ENCODE results near the gene MVP. TPM values are rescaled to one million over a fixed set of nuclear protein-coding genes. Genes with fewer than 3 reads are reported as not detected.

Gene MVP
- total and polyA plus RNA-seq, 12 donors = 73.9 to 492 (median 336) TPM

DNA sequence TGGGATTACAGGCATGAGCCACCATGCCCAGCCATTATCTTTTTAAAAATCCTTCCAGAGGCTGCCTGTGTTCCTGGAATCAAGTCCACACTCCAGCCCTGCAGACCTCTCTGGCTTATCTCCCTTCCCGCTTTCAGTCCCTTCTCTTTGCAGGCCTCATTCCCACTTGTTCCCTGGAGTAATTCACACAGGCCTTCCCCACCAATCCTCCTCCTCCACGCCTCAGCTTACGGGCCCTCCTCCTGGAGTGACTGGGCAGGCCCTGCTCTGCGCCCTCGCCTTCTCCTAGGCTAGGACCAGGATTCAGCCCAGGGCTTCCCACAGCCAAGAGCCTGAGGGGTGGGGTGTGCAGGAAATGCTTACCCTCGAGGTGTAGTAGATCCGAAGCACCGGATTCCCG is 40.0 kb downstream of the MVP start:
- no peak for DNase-seq
- intact Hi-C loops (cut with DNase I) = no loop called here
- Histone ChIP-seq H3K9me3 (replicated peaks in 1 of 3) (no peaks in the 10 kb centered on the region), H3K36me3 (replicated peaks in 1 of 2) (peaks cover 0 to 31% of the 10 kb centered on the region in 2 donors), H3K4me3 (no peak overlapping the region), H3K27ac (no peak overlapping the region), H3K27me3 (no peaks in the 10 kb centered on the region), H3K4me1 (replicated peaks in 1 of 2) (peaks cover 20 to 24% of the 10 kb centered on the region in 2 donors)
- WGBS, 4 donors = 84 to 91% (median 87%) methylated on average over 7 to 9 of the region's 9 CpGs
- TF ChIP-seq POLR2A (IDR thresholded peaks at IDR 0.05) (no peak), CTCF (IDR thresholded peaks at IDR 0.05) (no peak)

GRCh38 chr16:29862383-29862883 is 42.2 kb downstream of the MVP start:
- no peak for TF ChIP-seq POLR2A (IDR thresholded peaks at IDR 0.05)
- TF ChIP-seq CTCF (IDR thresholded peaks at IDR 0.05) = peak in 1 of 6 experiments; percentile 10
- intact Hi-C loops (cut with DNase I) = no loop called here
- Histone ChIP-seq H3K9me3 (replicated peaks in 1 of 3) (no peaks in the 10 kb centered on the region), H3K27me3 (no peaks in the 10 kb centered on the region), H3K36me3 (replicated peaks in 1 of 2) (peaks cover 0 to 31% of the 10 kb centered on the region in 2 donors), H3K4me3 (peak overlapping the region; percentile 87 to 98 (median 88)), H3K27ac (peak overlapping the region in 4 of 5 donors; percentile 88 to 96 (median 93)), H3K4me1 (replicated peaks in 1 of 2) (peaks cover 15 to 20% of the 10 kb centered on the region in 2 donors)
- DNase-seq = peak in 3 of 7 donors; percentile 39 to 64 (median 39)
- WGBS, 4 donors = 1 to 3% (median 2%) methylated on average over 21 to 27 of the region's 27 CpGs

DNA sequence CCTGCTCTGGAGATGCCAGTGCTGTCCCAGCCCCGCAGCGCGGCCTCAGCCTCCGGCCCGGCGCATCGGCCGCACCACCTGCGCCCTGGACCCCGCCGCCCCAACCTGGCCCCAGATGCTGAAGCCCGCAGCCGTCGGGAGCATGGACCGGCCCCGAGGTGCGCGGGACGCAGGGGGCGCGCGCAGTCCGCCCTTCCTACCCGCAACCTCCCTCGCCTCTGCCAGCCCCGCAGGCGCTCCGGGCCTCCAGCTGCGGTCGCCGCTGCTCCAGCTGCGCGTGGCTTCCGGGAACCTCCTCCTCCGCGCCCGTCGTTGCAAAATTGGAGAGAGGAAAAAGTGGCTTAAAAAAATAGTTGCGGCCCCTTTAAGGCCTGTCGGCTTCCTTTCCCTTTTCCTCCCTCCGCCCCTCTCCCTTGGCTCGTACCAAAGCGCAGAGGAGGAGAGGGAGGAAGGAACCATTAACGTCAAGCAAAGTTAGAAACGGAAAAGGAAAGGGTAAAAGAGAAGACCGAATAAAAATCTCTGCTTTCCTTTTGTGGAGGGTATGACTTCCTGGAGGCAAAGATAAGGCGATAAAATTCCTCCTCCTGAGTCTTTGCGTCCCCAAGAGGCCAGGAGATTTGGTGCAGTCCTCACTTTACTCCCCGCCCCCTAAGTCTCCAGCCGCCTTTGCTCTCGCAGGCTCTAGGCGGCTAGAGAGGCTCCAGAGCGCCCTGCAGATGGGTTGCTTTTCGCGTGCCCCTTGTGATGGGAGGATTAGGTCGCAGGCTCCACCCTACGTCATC is 42.8 kb downstream of the MVP start, which contains the start of gene CDIPT:
CDIPT (minus strand) TSS at position 343 of the 785 bp plus-strand sequence. CDS start 369 bp downstream, outside the sequence.
- intact Hi-C loops (cut with DNase I) = no loop called here
- H3K9me3 ChIP-seq (replicated peaks in 1 of 3) = no peaks in the 10 kb centered on the region
- peak; percentile 92 to 97 (median 96) for DNase-seq
- H3K36me3 ChIP-seq (replicated peaks in 1 of 2) = peaks cover 0 to 31% of the 10 kb centered on the region in 2 donors
- peak; percentile 20 to 90 for TF ChIP-seq POLR2A (IDR thresholded peaks at IDR 0.05)
- TF ChIP-seq CTCF (IDR thresholded peaks at IDR 0.05) = peak; percentile 29 to 85 (median 66)
- WGBS, 4 donors = 0% methylated on average over 17 to 57 of the region's 57 CpGs
- peak within 1 kb of the TSS; percentile 87 to 98 (median 88) for H3K4me3 ChIP-seq
- H3K27me3 ChIP-seq = no peaks in the 10 kb centered on the region
- H3K27ac ChIP-seq = peak within 1 kb of the TSS; percentile 88 to 98 (median 95)
- H3K4me1 ChIP-seq (replicated peaks in 1 of 2) = peaks cover 11 to 20% of the 10 kb centered on the region in 2 donors

DNA sequence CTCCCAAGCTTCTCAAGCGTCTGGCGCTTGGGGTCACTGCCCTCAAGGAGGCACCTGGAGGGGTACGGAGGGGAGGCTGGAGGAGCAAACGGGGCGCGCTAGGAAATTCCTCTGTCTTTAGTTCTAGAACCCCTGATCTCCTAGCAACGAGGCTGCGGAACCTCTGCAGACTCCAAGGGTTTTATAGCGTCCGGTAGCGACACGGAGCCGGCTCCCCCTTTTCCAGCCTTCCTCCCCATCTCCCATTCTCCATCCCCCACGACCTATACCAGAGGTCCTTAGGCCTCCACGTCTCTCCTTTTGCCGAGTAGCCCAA is 43.4 kb downstream of the MVP start:
- peaks cover 11 to 20% of the 10 kb centered on the region in 2 donors for H3K4me1 ChIP-seq (replicated peaks in 1 of 2)
- peak overlapping the region in 3 of 5 donors; percentile 88 to 96 (median 91) for H3K27ac ChIP-seq
- WGBS, 4 donors = 30 to 42% (median 35%) methylated on average over 14 to 16 of the region's 16 CpGs
- intact Hi-C loops (cut with DNase I) = no loop called here
- no peaks in the 10 kb centered on the region for H3K9me3 ChIP-seq (replicated peaks in 1 of 3)
- DNase-seq = no peak
- no peaks in the 10 kb centered on the region for H3K27me3 ChIP-seq
- TF ChIP-seq CTCF (IDR thresholded peaks at IDR 0.05) (peak in 2 of 6 experiments; percentile 5 to 12), POLR2A (IDR thresholded peaks at IDR 0.05) (no peak)
- H3K4me3 ChIP-seq = peak overlapping the region in 1 of 4 donors; percentile 88
- peaks cover 0 to 26% of the 10 kb centered on the region in 2 donors for H3K36me3 ChIP-seq (replicated peaks in 1 of 2)
